Activated CD8-positive, alpha-beta memory T cell treated with anti-CD3 and anti-CD28 coated beads, Interleukin-2, amount 50 U/mL, for 48 hours (primary cell): ENCODE measurements around the gene FSIP1.
A peak's percentile ranks its signal among the peaks of the same experiment; 100 is the strongest.

Source experiments
- DNase-seq: peaks from one replicate; pipeline ENCODE4 v3.0.0-alpha.2; 2020

Gene FSIP1

DNA sequence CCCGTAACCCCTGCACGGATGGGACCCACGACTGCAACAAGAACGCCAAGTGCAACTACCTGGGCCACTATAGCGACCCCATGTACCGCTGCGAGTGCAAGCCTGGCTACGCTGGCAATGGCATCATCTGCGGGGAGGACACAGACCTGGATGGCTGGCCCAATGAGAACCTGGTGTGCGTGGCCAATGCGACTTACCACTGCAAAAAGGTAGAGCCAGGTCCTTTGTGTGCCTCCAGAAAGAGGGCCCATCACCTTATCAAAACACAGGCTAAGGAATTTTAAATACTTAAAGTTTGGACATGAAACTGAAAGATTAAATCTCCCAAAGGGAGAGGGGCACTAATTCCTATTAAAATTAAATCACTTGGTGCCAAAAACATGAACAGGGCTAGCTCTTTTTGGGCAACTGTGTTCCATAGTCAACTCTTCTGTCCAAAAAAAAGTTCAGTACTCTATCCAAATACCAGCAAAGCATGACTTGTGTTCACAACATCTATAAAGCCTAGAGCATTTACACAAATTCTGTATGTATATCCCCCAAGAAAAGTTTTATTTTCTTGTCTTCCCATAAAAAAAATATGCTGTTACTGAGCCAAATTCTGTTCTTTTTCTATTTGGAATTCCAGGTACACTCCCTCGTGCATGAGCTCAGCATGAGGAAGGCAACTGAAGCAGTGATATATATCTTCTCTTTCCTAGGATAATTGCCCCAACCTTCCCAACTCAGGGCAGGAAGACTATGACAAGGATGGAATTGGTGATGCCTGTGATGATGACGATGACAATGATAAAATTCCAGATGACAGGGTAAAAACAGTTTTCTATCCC lies 192.6 kb downstream of the FSIP1 start:
- no peak for DNase-seq

DNA sequence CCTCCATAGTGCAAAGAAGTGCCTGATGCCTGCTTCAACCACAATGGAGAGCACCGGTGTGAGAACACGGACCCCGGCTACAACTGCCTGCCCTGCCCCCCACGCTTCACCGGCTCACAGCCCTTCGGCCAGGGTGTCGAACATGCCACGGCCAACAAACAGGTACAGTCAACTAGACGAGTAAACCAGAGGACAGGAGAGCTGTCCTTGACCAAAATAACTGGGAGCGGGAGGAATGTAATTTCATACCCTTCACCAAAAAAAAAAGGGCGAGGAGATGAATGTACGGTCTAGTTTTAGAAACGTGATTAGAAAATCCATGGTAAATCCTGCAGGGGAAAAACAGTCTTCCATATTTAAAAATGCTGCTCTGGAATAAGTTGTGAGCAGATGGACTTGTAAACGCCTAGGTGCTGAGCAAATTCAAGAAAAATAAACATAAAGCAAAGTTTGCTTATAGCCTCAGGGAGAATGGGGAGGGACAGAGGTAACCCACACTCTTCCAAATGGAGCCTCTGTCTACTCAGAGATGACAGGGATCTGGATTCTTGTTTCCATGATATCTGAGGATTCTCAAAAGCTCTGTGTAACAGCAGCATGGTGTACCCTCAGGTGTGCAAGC lies 193.3 kb downstream of the FSIP1 start:
- DNase-seq, result no peak

DNA sequence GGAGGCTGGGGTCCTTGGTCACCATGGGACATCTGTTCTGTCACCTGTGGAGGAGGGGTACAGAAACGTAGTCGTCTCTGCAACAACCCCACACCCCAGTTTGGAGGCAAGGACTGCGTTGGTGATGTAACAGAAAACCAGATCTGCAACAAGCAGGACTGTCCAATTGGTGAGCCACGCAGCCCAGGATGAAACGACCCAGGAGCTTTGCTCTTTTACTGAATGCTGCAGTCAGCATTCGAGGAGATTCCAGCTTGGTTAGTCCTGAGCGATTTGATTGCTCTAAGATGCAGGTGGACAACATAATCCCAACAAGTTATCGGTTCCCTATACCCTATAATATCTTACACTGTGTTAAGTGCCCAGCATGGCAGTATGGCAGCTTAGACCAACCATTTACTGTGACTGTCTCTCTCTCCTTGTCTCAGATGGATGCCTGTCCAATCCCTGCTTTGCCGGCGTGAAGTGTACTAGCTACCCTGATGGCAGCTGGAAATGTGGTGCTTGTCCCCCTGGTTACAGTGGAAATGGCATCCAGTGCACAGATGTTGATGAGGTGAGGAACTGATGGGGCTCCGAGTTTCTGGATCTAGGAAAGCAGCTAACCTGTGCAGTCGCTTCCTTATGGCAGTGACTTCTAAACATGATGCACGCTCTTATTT lies 194.0 kb downstream of the FSIP1 start:
- no peak for DNase-seq

DNA sequence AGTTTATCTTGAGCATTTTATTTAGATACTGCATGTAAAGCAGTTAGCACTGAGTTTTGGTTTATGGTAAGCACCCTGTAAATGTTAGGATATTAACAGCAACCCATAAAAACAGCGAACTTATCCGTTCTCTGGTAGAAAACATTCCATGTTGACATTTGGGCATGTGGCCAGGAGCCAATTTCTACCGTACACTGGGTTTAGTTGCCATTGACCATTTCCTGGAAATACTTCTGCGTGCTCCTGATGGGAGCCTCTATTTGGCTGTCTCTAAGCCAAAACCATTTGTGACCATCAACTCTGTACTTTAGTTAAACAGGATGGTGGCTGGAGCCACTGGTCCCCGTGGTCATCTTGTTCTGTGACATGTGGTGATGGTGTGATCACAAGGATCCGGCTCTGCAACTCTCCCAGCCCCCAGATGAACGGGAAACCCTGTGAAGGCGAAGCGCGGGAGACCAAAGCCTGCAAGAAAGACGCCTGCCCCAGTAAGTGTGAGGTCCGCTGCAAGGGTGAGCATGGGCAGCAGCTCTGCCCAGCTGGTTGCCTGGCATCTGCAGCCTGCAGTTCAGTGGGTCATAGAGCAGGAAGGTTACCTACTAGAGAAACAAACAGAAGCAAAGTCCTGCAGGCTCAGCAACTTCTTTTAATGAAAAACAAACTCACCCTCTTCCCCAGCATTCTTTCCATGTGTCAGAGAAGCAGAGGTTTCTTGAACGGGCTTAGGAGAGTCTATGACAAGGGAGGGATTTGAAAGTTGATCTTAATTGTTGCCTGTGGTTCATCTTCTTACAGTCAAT lies 194.7 kb downstream of the FSIP1 start:
- no peak for DNase-seq

DNA sequence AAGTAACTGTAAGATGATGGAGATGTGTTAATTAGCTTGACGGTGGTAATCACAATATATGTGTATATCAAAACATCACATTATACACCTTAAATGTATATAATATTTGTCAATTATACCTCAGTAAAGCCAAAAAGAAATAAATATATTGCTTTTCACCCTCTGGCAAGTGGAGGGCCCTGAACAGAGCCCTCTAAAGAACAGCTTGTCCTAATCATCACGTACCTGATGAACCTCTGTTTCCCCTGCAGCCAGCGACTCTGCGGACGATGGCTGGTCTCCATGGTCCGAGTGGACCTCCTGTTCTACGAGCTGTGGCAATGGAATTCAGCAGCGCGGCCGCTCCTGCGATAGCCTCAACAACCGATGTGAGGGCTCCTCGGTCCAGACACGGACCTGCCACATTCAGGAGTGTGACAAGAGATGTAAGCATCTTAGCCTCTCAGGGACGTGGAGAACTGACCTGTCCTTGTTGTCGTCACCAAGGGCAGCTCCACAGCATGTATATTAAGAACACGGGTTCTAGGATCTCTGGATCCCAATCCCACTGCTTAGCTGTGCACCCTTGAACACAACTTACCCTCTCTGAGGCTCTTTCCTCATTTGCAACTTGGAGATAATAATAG lies 195.4 kb downstream of the FSIP1 start:
- no peak for DNase-seq

DNA sequence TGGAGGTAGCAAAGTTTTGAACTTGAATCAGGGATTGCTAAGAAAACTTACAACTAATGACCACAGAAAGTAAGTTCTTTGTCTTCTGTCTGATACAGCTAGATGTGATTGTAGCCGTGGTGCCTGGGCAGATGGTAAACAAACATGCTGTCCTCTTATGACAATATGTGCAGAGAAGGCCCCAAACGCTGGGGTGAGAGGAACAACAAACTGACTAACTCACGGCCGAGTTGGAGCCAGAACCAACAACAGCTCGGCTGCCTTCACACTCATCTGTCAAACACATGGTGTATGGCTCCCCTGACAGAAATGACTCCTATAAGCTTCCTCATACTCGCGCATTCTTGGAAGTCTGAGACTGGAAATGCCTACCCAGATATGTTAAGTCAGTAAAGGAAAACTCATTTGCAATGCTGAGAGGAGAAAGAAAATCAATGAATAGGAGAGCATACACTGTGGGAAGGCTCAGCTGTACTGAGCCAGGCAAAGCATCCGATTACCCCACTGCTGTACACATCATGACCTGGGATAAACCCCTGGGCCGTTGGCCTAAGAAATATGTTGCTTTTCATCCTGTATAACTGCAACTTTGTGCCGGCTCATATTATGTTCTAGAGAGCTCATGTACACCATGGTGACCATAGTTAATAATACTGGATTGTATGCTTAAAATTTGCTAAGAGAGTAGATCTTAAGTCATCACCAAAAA lies 196.1 kb downstream of the FSIP1 start:
- DNase-seq, result no peak

DNA sequence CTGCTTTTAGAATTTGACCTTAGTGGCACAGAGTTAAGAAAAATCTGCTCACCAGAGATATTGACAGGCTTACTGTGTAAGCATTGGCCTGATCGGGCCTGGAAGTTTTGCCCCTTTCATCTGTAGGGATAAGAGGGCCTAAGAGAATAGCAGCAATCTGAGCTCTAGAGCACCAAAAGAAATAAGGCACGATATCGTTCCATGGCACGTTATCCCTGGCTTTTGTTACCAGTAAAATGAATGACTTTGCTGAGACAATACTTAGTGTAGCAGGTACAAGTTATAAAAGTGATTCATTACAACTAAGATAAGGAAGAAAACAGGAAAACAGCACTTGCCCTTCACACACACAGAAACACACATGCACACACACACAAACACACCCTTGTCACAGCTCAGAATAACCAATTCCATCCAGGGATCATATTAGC lies 196.8 kb downstream of the FSIP1 start:
- no peak for DNase-seq

DNA sequence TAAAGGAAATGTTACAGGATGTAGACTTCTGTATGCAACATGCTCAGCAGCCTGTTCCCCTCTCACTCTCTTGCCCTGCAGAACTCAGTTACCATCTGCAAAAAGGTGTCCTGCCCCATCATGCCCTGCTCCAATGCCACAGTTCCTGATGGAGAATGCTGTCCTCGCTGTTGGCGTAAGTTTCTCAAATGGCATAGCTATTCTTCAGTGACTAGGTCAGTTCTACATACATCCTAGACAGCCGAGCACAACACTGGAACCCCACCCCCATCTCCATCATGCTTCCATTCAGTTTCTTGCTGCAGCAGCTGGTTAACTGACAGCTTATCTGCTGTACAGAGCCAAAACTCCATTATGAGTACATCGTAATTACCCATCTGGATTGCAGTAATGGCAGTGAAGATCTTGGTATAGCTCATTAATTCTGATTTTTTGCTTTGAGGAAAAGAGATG lies 197.2 kb downstream of the FSIP1 start:
- no peak for DNase-seq

DNA sequence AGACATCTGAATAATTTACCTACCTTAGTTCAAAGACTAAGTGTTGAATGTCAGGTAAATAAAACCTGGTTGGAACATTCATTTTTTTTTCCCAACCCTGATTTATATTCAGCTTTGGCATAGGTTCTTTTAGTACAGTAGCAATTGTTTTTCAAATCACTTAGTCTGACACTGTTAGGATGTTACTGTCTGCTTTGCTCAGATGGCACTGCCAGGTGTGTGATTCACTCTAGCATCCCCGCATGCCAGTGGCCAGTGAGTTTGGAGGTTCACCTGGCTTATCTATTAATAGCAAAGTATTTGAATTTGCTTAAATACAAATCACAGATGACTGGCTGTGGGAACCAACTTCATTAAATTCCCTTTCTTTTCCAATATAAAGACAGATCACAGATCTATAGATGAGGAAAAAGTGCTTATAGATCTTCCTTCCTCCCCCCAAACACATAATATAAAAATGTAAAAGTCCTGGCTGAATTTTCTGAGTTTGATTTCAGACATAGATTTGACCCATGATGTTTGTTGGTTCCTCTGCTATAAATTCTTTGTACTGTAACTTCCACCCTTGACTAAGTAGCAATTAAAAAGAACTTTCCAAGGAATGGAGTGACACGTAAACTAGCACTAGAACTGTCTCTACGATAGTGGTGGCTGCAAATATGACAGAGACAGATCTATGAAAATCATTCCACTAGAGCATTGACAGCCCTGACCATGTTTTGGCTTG lies 197.8 kb downstream of the FSIP1 start:
- DNase-seq, result no peak

DNA sequence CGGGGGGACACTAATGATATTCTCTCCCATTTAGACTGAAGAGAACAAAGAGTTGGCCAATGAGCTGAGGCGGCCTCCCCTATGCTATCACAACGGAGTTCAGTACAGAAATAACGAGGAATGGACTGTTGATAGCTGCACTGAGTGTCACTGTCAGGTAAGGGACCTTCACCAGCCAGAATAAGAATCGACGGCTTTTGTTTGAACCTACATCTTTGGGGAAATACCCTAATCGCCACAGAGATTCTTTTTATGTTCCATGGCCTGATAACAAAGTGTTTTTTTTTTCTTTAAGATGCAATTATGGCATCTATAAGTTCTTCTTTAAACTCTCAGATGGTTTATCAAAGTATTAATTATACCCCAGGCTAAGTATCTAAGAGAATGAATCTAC lies 198.4 kb downstream of the FSIP1 start:
- no peak for DNase-seq

DNA sequence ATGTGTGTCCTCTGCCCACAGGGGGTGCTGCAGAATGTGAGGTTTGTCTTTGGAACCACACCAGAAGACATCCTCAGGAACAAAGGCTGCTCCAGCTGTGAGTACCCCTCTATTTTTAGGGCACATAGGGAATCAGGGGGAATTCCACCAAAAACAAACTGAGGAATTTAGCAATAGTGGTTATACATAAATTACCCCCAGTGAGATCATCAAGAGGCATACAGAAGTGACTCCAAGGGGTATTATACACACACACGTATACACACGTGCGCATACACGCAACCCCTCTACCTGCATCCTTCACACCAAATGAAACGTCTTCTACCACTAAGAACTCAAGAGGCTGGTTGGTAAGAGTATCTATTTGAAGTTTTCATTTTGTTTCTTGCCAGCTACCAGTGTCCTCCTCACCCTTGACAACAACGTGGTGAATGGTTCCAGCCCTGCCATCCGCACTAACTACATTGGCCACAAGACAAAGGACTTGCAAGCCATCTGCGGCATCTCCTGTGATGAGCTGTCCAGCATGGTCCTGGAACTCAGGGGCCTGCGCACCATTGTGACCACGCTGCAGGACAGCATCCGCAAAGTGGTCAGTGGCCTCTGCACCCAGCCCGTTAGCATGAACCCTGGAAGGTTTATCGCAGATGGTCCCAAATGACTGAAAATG lies 198.9 kb downstream of the FSIP1 start:
- DNase-seq, result no peak

DNA sequence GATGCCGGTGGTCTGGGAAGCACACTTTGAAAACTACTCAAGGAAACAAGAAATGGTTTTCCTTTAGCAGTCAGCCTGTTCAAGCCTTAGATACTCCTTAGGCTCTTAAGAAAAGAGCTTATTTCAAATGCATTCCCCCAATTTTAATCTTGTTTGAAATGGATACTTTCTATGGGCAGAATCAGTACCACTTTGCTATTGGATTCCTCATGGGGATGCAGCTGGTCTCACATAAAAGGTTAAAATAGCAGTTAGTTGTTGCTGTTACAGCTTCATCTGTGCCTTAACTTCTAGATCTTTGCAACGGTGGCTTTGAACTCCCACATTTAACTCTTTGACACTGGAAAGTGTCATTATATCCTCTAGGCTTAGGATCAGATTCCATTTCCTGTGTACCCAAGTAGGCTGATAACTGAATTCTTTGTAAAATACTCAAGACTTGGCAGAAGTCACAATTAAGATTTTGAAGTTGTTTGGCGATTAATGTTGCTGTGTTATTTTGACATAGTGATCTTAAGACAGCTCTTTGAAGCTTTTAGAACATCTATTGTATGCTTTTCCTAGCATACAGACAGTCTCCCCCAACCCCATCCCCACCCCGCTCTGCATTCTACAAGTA lies 199.6 kb downstream of the FSIP1 start:
- no peak for DNase-seq

DNA sequence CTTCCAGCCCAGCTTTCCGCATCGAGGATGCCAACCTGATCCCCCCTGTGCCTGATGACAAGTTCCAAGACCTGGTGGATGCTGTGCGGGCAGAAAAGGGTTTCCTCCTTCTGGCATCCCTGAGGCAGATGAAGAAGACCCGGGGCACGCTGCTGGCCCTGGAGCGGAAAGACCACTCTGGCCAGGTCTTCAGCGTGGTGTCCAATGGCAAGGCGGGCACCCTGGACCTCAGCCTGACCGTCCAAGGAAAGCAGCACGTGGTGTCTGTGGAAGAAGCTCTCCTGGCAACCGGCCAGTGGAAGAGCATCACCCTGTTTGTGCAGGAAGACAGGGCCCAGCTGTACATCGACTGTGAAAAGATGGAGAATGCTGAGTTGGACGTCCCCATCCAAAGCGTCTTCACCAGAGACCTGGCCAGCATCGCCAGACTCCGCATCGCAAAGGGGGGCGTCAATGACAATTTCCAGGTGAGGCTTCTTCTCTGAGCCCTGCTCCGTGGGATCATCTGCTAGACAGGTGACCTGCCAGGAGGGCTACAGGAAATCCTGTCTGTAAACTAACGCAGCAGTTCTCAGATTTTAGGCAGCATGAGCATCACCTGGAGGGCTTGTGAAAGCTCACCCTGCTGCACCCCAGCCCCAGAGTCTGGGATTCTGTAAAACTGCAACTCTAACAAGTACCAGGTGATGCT lies 200.2 kb downstream of the FSIP1 start:
- DNase-seq, result no peak

DNA sequence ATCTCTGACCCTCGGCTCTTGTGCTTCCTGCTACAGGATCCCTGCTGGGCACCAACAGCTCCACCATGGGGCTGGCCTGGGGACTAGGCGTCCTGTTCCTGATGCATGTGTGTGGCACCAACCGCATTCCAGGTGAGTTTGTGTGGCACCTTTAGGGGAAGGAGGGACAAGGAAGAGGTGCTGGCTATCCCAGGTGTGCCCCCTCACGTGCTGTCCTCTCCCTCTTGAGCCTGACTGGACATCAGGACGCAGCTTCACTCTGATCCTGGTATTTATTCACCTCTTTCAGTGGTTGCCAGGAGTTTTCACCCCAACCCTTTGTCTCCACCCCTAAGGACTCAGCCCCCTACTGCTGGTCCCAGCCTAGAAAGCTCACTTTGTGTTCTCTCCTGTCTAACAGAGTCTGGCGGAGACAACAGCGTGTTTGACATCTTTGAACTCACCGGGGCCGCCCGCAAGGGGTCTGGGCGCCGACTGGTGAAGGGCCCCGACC lies 200.8 kb downstream of the FSIP1 start:
- no peak for DNase-seq

DNA sequence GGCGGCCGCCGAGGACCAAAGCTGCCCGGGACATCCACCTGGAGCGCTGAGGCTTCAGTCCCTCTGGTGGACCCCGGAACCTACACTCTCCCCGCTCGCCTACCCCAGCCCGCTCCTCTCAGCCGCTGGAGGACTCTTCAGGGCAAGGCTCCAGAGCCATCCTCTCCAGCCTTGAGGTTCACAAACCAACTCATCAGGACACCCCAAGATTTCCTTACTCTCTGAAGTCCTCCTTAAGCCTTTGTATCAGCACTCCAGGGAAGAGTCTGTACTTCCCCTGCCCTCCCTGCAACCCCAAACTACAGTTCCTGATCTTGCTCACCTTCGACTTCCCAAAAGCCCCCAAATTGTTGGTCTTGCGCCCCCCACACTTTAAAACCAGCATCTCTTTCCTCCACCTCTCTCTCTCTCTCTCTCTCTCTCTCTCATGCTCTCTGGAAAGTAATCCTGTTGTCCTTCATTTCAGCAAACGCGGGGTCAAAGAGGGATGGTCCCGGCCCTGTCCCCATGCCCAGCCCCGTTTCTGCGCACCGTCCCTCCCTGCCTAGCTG lies 201.3 kb downstream of the FSIP1 start:
- DNase-seq, result no peak

DNA sequence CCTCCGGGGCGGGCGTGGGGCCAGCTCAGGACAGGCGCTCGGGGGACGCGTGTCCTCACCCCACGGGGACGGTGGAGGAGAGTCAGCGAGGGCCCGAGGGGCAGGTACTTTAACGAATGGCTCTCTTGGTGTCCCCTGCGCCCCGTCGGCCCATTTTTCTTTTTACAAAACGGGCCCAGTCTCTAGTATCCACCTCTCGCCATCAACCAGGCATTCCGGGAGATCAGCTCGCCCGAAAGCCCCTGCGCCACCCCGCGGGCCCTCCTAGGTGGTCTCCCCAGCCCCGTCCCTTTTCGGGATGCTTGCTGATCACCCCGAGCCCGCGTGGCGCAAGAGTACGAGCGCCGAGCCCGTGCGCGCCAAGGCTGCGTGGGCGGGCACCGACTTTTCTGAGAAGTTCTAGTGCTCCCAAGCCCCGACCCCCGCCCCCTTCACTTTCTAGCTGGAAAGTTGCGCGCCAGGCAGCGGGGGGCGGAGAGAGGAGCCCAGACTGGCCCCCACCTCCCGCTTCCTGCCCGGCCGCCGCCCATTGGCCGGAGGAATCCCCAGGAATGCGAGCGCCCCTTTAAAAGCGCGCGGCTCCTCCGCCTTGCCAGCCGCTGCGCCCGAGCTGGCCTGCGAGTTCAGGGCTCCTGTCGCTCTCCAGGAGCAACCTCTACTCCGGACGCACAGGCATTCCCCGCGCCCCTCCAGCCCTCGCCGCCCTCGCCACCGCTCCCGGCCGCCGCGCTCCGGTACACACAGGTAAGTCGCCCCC lies 202.0 kb downstream of the FSIP1 start, which contains the start of gene THBS1:
Gene THBS1 (plus strand): TSS at position 595 of the 757 bp plus-strand sequence. CDS start 779 bp downstream, outside the sequence.
- DNase-seq, result peak; percentile 80

DNA sequence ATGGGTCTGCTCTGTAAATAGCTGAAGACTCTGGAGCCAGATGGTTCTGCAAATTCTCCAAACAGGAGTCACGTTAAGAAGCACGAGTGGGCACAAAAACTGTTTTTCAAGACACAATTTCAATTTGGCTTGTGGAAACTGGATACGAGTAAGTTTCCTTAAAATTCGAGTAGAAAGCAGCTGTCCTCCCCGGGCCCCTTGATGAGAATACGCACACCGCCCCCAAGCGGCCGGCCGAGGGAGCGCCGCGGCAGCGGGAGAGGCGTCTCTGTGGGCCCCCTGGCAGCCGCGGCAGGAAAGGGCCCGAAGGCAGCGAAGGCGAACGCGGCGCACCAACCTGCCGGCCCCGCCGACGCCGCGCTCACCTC lies 202.5 kb downstream of the FSIP1 start:
- DNase-seq, result peak; percentile 98

DNA sequence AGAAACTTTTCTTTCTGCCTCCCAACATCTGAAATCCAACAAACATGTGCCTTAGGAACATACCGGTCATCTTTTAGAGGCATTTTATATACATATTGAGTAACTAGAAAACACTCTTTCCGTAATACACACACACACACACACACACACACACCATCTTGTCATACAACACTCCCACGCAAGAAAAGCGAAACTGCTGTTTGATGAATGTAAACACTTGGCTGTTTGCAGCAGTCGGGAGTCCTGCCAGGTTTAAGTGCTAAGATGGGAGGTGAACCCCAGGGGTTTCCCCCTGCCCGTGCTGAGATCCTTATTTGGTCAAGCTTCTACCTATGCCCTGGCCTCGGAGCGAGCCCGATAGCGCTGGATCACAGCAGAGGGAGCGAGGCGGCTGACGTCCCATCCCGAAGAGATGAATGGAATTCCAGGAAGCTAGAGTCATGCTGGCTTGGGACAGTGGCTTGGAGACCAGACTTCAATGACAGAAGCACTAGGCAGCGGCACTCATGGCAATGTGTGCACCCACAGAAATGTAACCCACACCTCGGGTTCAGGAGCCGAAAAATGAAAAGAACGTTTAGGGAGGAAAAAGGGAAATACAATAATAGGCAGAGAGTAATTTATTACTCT lies 203.0 kb downstream of the FSIP1 start:
- DNase-seq, result no peak
